Right renal cortex interstitium (tissue), 3 donors: ENCODE measurements around the gene TMEM259. TPM values are rescaled to one million over a fixed set of nuclear protein-coding genes. Genes with fewer than 3 reads are reported as not detected.

Source experiments
- DNase-seq, 3 donors: peaks; one replicate each; pipeline ENCODE4 v3.0.0-alpha.2; 2013; ENCODE audit warnings: low read depth in 3 of 3, low spot score in 2 of 3
- polyA plus RNA-seq, 3 donors: library from polyadenylated mRNA; unstranded; fragments of 120-200 nt; gene quantifications; one replicate each; pipeline ENCODE4 v1.2.1, GENCODE V29; 2013; ENCODE audit not compliant: insufficient read length in 3 of 3

The TMEM259 gene
- polyA plus RNA-seq, 3 donors = 86.9 to 103 (median 93.5) TPM

DNA sequence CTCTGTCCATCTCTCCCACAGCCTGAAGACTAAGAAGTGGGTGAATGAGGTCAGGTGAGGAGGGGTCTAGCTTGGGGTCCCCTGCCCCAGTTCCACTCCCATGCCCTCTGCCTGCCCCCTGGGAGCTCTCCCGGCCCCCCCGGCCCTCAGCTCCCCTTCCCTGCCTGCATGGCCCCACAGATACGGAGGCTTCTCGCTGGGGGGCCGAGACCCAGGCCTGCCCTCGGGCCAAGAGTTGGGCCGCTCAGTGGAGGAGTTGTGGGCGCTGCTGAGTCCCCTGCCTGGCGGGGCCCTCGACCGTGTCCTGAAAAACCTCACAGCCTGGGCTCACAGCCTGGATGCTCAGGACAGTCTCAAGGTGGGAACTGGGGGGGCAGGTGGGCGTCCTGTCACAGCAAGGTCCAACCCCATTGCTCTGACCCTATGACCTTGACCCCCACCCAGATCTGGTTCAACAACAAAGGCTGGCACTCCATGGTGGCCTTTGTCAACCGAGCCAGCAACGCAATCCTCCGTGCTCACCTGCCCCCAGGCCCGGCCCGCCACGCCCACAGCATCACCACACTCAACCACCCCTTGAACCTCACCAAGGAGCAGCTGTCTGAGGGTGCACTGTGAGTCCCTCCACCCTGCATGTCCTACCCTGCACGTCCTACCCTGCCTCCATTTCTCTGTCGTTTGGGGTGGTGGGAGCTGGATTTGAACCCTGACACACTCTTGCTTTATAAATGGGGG is 35.1 kb upstream of the TMEM259 start:
- no peak for DNase-seq

DNA sequence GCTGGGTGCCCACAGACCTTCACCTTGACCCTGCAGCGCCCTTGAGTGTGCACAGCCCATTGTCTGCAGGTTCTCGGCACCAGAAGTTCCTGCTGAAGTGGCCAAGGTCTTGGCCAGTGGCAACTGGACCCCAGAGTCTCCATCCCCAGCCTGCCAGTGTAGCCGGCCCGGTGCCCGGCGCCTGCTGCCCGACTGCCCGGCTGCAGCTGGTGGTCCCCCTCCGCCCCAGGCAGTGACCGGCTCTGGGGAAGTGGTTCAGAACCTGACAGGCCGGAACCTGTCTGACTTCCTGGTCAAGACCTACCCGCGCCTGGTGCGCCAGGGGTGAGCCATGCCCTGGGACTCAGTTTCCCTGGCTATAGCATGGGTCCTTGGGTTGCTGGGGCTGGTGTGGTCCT is 34.1 kb upstream of the TMEM259 start:
- no peak for DNase-seq

DNA sequence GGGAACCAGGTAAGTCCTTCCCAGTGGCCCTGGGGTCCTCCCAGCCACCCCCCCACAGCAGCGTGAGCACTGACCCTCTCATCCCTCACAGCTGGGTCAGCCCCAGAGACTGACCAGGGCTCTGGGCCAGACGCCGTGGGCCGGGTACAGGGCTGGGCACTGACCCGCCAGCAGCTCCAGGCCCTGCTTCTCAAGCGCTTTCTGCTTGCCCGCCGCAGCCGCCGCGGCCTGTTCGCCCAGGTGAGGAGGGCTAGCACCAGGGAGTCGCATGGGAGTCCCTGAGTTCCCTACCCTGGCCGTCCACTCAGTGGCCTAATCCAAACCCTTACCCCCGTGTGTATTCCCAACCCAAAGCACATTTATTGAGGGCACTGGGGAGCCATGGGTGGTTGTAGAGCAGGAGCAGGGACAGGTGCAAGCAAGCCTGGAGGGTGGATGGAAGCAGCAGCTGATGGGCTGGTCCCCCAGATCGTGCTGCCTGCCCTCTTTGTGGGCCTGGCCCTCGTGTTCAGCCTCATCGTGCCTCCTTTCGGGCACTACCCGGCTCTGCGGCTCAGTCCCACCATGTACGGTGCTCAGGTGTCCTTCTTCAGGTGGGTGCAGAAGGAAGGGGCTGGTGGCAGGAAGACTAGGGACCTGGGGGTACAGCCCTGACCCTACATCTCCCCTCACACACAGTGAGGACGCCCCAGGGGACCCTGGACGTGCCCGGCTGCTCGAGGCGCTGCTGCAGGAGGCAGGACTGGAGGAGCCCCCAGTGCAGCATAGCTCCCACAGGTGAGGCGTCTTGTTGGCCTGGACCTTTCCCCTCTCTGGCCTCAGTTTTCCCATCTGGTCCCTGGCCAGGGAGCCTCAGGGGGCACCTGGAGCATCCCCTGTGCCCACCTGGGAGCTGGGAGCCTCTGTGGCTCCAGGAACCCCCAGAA is 33.4 kb upstream of the TMEM259 start:
- DNase-seq = no peak

DNA sequence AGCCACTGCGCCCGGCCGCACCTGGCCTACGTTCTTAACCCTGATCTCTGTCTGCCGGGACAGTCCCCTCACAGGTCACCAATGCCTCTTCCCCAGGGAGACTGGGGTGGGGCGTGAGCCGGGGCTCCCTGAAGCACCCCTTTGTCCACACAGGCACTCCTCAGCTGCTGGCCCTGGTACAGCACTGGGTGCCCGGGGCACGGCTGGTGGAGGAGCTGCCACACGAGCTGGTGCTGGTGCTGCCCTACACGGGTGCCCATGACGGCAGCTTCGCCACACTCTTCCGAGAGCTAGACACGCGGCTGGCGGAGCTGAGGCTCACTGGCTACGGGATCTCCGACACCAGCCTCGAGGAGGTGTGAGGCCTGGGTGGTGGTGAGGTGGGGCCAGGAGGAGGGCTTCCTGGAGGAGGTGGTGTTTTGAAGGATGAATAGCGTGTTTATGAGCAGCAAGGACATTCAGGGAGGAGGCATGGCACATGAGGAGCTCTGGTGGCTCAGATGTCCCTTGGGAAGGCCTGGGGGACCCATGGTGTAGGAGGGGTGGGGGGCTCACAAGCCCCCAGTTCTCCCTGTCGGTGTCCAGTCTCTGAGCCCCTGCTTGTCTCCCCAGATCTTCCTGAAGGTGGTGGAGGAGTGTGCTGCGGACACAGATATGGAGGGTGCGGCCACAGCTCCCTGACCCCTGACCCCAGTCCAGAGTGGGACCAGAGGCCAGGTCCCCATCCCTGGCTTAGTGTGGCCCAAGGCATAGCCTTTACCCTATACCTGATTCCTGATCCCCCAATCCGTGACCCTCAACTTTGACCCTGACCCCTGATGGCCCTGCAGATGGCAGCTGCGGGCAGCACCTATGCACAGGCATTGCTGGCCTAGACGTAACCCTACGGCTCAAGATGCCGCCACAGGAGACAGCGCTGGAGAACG is 32.5 kb upstream of the TMEM259 start:
- no peak for DNase-seq

DNA sequence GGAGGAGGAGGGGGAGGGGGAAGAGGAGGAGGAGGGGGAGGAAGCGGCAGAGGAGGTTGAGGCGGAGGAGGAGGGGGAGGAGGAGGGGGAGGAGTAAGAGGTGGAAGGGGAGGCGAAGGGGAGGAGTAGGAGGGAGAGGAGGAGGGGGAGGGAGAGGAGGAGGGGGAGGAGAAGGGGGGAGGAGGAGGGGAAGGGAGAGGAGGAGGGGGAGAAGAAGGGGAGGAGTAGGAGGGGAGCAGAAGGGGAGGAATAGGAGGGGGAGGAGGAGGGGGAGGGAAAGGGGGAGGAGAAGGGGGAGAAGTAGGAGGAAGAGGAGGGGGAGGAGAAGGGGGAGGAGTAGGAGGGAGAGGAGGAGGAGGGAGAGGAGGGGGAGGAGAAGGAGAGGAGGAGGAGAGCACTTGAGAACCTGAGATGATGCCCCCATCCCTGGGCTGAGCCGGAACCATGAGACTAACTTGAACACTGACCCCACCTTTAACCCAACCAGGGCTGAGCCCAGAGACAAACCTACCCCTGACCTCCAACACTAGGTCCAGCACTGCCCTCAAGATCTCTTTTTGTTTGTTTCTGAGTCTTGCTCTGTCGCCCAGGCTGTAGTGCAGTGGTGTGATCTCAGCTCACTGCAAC is 31.5 kb upstream of the TMEM259 start:
- no peak for DNase-seq

DNA sequence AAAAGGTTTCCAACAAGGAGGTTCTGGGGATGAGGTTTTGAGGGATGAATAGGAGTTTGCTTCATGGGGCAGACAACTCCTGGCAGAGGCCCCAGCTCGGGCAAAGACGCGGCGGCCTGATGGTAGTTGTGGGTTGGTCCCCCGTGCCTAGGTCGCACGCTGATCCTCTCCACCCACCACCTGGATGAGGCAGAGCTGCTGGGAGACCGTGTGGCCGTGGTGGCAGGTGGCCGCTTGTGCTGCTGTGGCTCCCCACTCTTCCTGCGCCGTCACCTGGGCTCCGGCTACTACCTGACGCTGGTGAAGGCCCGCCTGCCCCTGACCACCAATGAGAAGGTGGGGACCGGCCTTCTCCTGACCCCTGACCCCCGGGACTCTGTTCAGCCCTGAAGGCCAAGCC is 30.9 kb upstream of the TMEM259 start:
- no peak for DNase-seq

DNA sequence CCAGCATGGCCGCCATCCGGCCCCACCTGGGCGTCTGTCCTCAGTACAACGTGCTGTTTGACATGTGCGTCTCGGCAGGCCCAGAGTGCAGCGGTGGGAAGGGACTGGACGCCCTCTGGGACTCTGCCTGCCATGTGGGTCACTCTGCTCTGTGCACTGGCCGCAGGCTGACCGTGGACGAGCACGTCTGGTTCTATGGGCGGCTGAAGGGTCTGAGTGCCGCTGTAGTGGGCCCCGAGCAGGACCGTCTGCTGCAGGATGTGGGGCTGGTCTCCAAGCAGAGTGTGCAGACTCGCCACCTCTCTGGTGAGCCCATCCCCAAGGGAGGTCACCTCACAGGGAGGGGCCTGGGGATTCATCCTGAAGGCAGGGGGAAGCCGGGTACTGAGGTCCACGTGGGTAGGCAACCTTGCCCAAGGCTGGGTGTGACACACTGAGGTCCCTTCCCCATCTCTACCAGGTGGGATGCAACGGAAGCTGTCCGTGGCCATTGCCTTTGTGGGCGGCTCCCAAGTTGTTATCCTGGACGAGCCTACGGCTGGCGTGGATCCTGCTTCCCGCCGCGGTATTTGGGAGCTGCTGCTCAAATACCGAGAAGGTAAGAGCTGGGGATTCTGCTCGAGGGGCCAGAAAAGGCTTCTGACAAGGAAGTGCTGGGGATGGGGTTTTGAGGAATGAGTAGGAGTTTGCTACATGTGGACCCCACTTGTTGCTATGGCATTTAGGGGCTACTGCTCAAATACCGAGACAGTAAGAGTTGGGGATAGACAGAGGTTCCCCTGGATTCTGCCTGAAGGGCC is 30.3 kb upstream of the TMEM259 start:
- no peak for DNase-seq

DNA sequence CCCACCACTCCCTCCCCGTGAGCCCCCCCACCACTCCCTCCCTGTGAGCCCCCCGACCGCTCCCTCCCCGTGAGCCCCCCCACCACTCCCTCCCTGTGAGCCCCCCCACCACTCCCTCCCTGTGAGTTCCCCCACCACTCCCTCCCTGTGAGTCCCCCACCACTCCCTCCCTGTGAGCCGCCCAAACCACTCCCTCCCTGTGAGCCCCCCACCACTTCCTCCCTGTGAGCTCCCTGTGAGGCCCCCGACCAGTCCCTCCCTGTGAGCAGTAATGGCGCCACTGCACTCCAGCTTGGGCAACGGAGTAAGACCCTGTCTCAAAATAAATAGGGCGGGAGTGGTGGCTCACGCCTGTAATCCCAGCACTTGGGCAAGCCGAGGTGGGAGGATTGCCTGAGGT is 28.9 kb upstream of the TMEM259 start:
- no peak for DNase-seq

DNA sequence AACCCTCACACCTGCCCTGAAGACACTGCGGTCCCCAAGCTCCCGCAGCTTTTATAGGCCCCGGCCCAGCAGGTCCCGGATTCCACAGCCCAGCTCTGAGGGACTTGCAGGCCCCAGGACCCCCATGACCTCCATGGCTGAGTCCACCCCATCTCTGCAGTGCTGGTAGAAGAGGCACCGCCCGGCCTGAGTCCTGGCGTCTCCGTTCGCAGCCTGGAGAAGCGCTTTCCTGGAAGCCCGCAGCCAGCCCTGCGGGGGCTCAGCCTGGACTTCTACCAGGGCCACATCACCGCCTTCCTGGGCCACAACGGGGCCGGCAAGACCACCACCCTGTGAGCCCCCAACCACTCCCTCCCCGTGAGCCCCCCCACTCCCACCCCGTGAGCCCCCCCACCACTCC is 28.2 kb upstream of the TMEM259 start:
- DNase-seq = no peak

DNA sequence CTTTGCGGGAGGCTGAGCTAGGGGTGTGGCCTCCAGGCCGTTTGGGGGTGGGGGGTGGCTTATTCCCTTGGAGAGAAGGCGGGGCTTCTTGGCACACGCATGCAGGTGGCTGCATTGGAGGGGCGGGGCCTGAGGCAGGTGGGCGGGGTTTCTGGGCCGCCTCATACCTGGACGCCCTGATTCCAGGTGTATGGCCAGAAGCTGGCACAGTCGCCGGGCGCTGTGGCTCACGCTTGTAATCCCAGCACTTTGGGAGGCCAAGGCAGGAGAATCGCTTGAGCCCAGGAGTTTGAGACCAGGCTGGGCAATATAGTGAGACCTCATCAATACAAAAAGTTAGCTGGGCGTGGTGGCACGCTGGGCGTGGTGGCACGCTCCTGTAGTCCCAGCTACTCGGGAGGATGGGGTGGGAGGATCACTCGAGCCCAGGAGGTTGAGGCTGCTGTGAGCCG is 26.8 kb upstream of the TMEM259 start:
- no peak for DNase-seq

DNA sequence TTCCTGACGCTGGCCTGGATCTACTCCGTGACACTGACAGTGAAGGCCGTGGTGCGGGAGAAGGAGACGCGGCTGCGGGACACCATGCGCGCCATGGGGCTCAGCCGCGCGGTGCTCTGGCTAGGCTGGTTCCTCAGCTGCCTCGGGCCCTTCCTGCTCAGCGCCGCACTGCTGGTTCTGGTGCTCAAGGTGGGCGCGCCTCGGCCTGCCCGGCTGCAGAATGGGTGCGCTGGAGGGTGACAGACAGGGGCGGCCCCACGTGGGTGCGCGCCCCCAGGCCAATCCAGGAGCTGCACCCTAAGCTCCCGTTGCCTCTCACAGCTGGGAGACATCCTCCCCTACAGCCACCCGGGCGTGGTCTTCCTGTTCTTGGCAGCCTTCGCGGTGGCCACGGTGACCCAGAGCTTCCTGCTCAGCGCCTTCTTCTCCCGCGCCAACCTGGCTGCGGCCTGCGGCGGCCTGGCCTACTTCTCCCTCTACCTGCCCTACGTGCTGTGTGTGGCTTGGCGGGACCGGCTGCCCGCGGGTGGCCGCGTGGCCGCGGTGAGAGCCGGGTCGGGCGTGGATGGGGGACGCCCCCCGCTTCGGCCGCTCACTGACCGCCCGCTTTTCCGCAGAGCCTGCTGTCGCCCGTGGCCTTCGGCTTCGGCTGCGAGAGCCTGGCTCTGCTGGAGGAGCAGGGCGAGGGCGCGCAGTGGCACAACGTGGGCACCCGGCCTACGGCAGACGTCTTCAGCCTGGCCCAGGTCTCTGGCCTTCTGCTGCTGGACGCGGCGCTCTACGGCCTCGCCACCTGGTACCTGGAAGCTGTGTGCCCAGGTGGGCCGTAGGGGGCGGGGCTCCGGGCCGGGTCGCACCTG is 26.1 kb upstream of the TMEM259 start:
- DNase-seq = no peak

DNA sequence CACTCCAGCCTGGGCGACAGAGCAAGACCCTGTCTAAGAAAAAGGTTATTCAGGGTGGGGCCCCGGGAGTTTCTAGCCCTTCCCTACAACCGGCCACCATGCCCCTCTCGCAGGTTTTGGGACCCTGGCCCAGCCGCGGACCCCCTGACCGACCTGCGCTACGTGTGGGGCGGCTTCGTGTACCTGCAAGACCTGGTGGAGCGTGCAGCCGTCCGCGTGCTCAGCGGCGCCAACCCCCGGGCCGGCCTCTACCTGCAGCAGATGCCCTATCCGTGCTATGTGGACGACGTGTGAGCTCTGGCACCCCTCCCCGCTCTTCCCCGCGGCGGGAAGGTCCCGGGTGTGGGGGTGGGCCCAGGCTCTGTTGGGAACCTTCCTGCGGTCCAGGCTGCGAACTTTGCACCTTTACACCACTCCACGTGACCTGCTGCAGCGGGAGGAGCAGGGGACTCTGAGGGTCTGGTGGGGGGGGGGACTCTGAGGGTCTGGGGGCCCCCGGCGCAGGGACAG is 25.2 kb upstream of the TMEM259 start:
- DNase-seq = no peak

DNA sequence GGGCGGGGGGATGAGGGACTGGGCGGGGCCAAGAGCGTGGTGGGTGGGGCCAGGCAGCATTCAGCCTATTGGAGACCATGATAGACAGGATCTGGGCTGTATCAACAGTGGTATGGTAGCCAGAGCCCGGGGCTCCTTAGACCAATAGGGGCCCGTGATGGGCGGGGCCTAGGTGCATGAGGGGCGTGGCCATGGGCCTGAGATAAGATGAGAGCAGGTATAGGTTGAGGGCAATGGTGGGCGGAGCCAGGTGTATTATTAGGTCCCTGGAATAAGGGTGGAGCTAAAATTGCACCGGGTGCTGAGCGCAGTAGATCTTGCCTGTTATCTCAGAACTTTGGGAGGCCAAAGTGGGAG is 24.3 kb upstream of the TMEM259 start:
- no peak for DNase-seq

DNA sequence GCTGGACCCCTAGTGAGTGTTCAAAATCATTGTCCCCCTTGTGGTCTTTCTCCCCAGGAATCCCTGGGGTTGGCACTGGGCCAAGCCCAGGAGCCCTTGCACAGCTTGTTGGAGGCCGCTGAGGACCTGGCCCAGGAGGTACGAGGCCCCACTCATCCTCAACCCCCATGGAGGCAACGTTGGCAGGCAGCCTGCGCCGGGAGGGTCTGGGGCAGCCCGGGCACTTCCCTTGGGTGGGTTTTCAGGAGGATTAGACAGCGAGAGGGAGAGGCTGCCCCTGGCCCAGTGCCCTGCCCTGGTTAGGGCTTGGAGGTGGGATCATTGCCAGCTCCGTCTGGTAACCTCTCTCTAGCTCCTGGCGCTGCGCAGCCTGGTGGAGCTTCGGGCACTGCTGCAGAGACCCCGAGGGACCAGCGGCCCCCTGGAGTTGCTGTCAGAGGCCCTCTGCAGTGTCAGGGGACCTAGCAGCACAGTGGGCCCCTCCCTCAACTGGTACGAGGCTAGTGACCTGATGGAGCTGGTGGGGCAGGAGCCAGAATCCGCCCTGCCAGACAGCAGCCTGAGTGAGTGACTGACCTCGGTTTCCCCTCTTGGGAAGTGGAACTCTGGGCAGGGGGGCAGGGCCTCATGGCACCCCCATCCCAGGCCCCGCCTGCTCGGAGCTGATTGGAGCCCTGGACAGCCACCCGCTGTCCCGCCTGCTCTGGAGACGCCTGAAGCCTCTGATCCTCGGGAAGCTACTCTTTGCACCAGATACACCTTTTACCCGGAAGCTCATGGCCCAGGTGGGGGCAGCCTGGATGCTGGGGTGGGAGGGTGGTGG is 22.0 kb upstream of the TMEM259 start:
- DNase-seq = no peak

DNA sequence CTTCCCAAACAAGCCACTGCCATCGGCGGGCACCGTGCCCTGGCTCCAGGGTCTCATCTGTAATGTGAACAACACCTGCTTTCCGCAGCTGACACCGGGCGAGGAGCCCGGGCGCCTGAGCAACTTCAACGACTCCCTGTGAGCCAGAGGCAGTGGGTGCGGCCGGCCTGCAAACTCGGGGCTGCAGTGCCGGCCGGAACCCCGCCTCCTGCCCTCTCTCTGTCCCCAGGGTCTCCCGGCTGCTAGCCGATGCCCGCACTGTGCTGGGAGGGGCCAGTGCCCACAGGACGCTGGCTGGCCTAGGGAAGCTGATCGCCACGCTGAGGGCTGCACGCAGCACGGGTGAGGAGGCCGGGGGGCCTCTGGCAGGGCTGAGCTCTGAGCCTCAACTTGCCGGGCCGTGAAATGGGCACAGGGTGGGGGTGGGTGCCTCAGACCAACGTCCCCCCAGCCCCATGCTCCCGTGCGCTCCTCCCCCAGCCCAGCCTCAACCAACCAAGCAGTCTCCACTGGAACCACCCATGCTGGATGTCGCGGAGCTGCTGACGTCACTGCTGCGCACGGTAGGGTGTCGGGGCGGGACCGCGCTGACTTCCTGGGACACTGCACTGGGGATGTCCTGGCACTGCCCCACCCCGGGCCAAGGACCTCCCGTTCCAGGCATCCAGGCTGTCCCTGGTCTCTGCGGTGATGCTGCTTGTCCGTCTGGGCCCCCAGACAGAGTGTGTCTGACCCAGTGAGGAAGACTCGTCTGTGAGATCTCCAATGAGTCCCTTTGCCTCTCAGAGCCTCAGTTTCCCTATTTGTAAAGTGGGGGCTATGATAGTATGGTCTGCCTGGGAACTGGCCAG is 21.1 kb upstream of the TMEM259 start:
- DNase-seq = no peak

DNA sequence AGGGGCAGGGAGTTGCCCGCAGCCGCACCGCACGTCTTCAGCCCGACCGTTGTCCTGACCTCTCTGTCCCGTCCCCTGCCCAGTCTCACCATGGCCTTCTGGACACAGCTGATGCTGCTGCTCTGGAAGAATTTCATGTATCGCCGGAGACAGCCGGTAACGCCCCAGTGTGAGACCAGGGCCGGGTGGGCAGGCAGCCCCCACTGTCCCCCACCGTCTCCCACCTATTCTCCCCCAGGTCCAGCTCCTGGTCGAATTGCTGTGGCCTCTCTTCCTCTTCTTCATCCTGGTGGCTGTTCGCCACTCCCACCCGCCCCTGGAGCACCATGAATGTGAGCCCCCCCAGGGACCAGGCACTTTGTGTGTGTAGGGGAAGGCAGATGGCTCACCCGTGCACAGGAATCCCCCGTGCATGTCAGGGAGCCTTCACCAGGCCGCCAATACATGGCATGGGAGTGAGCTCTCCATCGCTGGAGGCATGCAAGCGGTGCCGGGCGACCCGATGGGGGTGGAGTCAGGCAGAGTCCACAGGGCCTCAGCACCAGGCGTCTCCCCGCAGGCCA is 20.4 kb upstream of the TMEM259 start:
- DNase-seq = no peak
